ENCODE measurements around the gene ARIH2.

Gene ARIH2

GRCh38 chr3:48918388-48919214 is at the start of gene ARIH2:
ARIH2 (plus strand) TSS chr3:48918842; CDS start chr3:48927559, 8,717 bp downstream.
- Histone ChIP-seq H3K4me3 (peak within 1 kb of the TSS; percentile 91), H3K36me3 (replicated peaks) (peaks cover 13% of the 10 kb centered on the region), H3K9me3 (no peaks in the 10 kb centered on the region), H3K27me3 (ENCODE audit: low read depth) (no peaks in the 10 kb centered on the region), H3K4me1 (no peaks in the 10 kb centered on the region; the same call in 1 of the 2 replicates)
- in situ Hi-C loops (cut with MboI; ENCODE audit: low sequenced_read_pairs): no loop called here
- DNase-seq (ENCODE audit: low spot score in 2 of 2): peak; percentile 86 to 92

GRCh38 chr3:48877671-48878070 is 41.0 kb upstream of the ARIH2 start:
- Histone ChIP-seq H3K4me1 (no peaks in the 10 kb centered on the region), H3K36me3 (replicated peaks) (no peaks in the 10 kb centered on the region), H3K4me3 (no peak overlapping the region), H3K9me3 (no peaks in the 10 kb centered on the region), H3K27me3 (ENCODE audit: low read depth) (no peaks in the 10 kb centered on the region)
- no peak for DNase-seq (ENCODE audit: low spot score in 2 of 2)
- in situ Hi-C loops (cut with MboI; ENCODE audit: low sequenced_read_pairs): no loop called here

GRCh38 chr3:48879307-48879993 is 39.2 kb upstream of the ARIH2 start:
- Histone ChIP-seq H3K9me3 (no peaks in the 10 kb centered on the region), H3K27me3 (ENCODE audit: low read depth) (no peaks in the 10 kb centered on the region), H3K36me3 (replicated peaks) (no peaks in the 10 kb centered on the region), H3K4me3 (no peak overlapping the region), H3K4me1 (no peaks in the 10 kb centered on the region)
- no peak for DNase-seq (ENCODE audit: low spot score in 2 of 2)
- in situ Hi-C loops (cut with MboI; ENCODE audit: low sequenced_read_pairs): no loop called here

- Histone ChIP-seq H3K9me3 (no peaks in the 10 kb centered on the region), H3K27me3 (ENCODE audit: low read depth) (no peaks in the 10 kb centered on the region), H3K4me3 (no peak overlapping the region), H3K4me1 (no peaks in the 10 kb centered on the region), H3K36me3 (replicated peaks) (no peaks in the 10 kb centered on the region)
- in situ Hi-C loops (cut with MboI; ENCODE audit: low sequenced_read_pairs): no loop called here
- no peak for DNase-seq (ENCODE audit: low spot score in 2 of 2)
These were observed 38.7 kb upstream of the ARIH2 start for GRCh38 chr3:48879994-48880377.

- Histone ChIP-seq H3K4me1 (no peaks in the 10 kb centered on the region), H3K27me3 (ENCODE audit: low read depth) (no peaks in the 10 kb centered on the region), H3K36me3 (replicated peaks) (no peaks in the 10 kb centered on the region), H3K4me3 (no peak overlapping the region), H3K9me3 (no peaks in the 10 kb centered on the region)
- in situ Hi-C loops (cut with MboI; ENCODE audit: low sequenced_read_pairs): no loop called here
- no peak for DNase-seq (ENCODE audit: low spot score in 2 of 2)
These were observed 37.6 kb upstream of the ARIH2 start for GRCh38 chr3:48881006-48881405.

GRCh38 chr3:48881652-48882114 is 37.0 kb upstream of the ARIH2 start:
- Histone ChIP-seq H3K36me3 (replicated peaks) (no peaks in the 10 kb centered on the region), H3K4me1 (no peaks in the 10 kb centered on the region), H3K4me3 (no peak overlapping the region), H3K27me3 (ENCODE audit: low read depth) (no peaks in the 10 kb centered on the region), H3K9me3 (no peaks in the 10 kb centered on the region)
- no peak for DNase-seq (ENCODE audit: low spot score in 2 of 2)
- in situ Hi-C loops (cut with MboI; ENCODE audit: low sequenced_read_pairs): no loop called here

GRCh38 chr3:48885753-48886152 is 32.9 kb upstream of the ARIH2 start:
- no peaks in the 10 kb centered on the region for H3K4me1 ChIP-seq
- H3K27me3 ChIP-seq (ENCODE audit: low read depth): no peaks in the 10 kb centered on the region
- no peaks in the 10 kb centered on the region for H3K36me3 ChIP-seq (replicated peaks)
- H3K4me3 ChIP-seq: no peak overlapping the region
- in situ Hi-C loops (cut with MboI; ENCODE audit: low sequenced_read_pairs): no loop called here
- H3K9me3 ChIP-seq: no peaks in the 10 kb centered on the region
- DNase-seq (ENCODE audit: low spot score in 2 of 2): no peak

- in situ Hi-C loops (cut with MboI; ENCODE audit: low sequenced_read_pairs): no loop called here
- Histone ChIP-seq H3K4me1 (no peaks in the 10 kb centered on the region), H3K9me3 (no peaks in the 10 kb centered on the region), H3K36me3 (replicated peaks) (no peaks in the 10 kb centered on the region), H3K27me3 (ENCODE audit: low read depth) (no peaks in the 10 kb centered on the region), H3K4me3 (no peak overlapping the region)
- no peak for DNase-seq (ENCODE audit: low spot score in 2 of 2)
These were observed 27.0 kb upstream of the ARIH2 start for GRCh38 chr3:48891606-48892005.

- Histone ChIP-seq H3K27me3 (ENCODE audit: low read depth) (no peaks in the 10 kb centered on the region), H3K4me3 (no peak overlapping the region), H3K4me1 (peaks cover 9% of the 10 kb centered on the region), H3K9me3 (no peaks in the 10 kb centered on the region), H3K36me3 (replicated peaks) (no peaks in the 10 kb centered on the region)
- no peak for DNase-seq (ENCODE audit: low spot score in 2 of 2)
- in situ Hi-C loops (cut with MboI; ENCODE audit: low sequenced_read_pairs): no loop called here
These were observed 24.1 kb upstream of the ARIH2 start for GRCh38 chr3:48894516-48894915.

- no peak for DNase-seq (ENCODE audit: low spot score in 2 of 2)
- H3K27me3 ChIP-seq (ENCODE audit: low read depth): no peaks in the 10 kb centered on the region
- no peaks in the 10 kb centered on the region for H3K9me3 ChIP-seq
- in situ Hi-C loops (cut with MboI; ENCODE audit: low sequenced_read_pairs): no loop called here
- H3K4me3 ChIP-seq: no peak overlapping the region
- H3K4me1 ChIP-seq: peaks cover 9% of the 10 kb centered on the region
- H3K36me3 ChIP-seq (replicated peaks): no peaks in the 10 kb centered on the region
These were observed 21.7 kb upstream of the ARIH2 start for GRCh38 chr3:48896936-48897335.

GRCh38 chr3:48897460-48898376 is 20.9 kb upstream of the ARIH2 start:
- H3K27me3 ChIP-seq (ENCODE audit: low read depth): no peaks in the 10 kb centered on the region
- peak overlapping the region; percentile 60 for H3K4me3 ChIP-seq
- no peaks in the 10 kb centered on the region for H3K9me3 ChIP-seq
- no peaks in the 10 kb centered on the region for H3K36me3 ChIP-seq (replicated peaks)
- no peak for DNase-seq (ENCODE audit: low spot score in 2 of 2)
- in situ Hi-C loops (cut with MboI; ENCODE audit: low sequenced_read_pairs): no loop called here
- H3K4me1 ChIP-seq: peaks cover 9% of the 10 kb centered on the region

- no peaks in the 10 kb centered on the region for H3K27me3 ChIP-seq (ENCODE audit: low read depth)
- H3K4me1 ChIP-seq: peaks cover 9% of the 10 kb centered on the region
- H3K9me3 ChIP-seq: no peaks in the 10 kb centered on the region
- in situ Hi-C loops (cut with MboI; ENCODE audit: low sequenced_read_pairs): no loop called here
- peak; percentile 83 to 95 for DNase-seq (ENCODE audit: low spot score in 2 of 2)
- H3K36me3 ChIP-seq (replicated peaks): no peaks in the 10 kb centered on the region
- peak within 1 kb of the TSS; percentile 60 for H3K4me3 ChIP-seq
These were observed 20.0 kb upstream of the ARIH2 start, which contains the start of gene SLC25A20 for GRCh38 chr3:48898383-48899234. SLC25A20 (minus strand) TSS chr3:48898882; CDS start chr3:48898794, 88 bp downstream.

GRCh38 chr3:48899273-48899672 is 19.4 kb upstream of the ARIH2 start:
- in situ Hi-C loops (cut with MboI; ENCODE audit: low sequenced_read_pairs): no loop called here
- no peak for DNase-seq (ENCODE audit: low spot score in 2 of 2)
- no peaks in the 10 kb centered on the region for H3K36me3 ChIP-seq (replicated peaks)
- no peaks in the 10 kb centered on the region for H3K27me3 ChIP-seq (ENCODE audit: low read depth)
- H3K9me3 ChIP-seq: no peaks in the 10 kb centered on the region
- peak overlapping the region; percentile 60 for H3K4me3 ChIP-seq
- H3K4me1 ChIP-seq: peaks cover 9% of the 10 kb centered on the region
